ENCODE measurements around the gene PFN3. TPM values are rescaled to one million over a fixed set of nuclear protein-coding genes. Genes with fewer than 3 reads are reported as not detected.
A peak's percentile ranks its signal among the peaks of the same experiment; 100 is the strongest.

Gene PFN3
- polyA plus RNA-seq, 3 donors from 2014 or later: not detected

GRCh38 chr5:177443144-177443983, 42.9 kb upstream of the PFN3 start:
- peaks cover 12 to 16% (median 14%) of the 10 kb centered on the region in 3 donors for H3K27me3 Mint-ChIP-seq (ENCODE audit: low read depth in 3 of 3)
- H3K4me3 Mint-ChIP-seq: no peak overlapping the region
- peak overlapping the region in 4 of 6 donors; percentile 54 to 97 (median 75) for H3K27ac Mint-ChIP-seq
- no peak for DNase-seq
- no peaks in the 10 kb centered on the region for H3K9me3 Mint-ChIP-seq
- H3K4me1 Mint-ChIP-seq: peaks cover 48 to 50% of the 10 kb centered on the region in 2 donors
- peaks cover 5 to 22% (median 9%) of the 10 kb centered on the region in 3 donors for H3K36me3 Mint-ChIP-seq

- no peak for DNase-seq
- Mint-ChIP-seq H3K27me3 (ENCODE audit: low read depth in 3 of 3) (peaks cover 4 to 14% (median 12%) of the 10 kb centered on the region in 3 donors), H3K36me3 (peaks cover 9 to 31% (median 13%) of the 10 kb centered on the region in 3 donors), H3K4me1 (peaks cover 46 to 48% of the 10 kb centered on the region in 2 donors), H3K27ac (peak overlapping the region in 2 of 6 donors; percentile 21 to 61), H3K9me3 (no peaks in the 10 kb centered on the region), H3K4me3 (no peak overlapping the region)
Observed at GRCh38 chr5:177442066-177442826, 41.8 kb upstream of the PFN3 start.

GRCh38 chr5:177440990-177441780, 40.7 kb upstream of the PFN3 start:
- Mint-ChIP-seq H3K27me3 (ENCODE audit: low read depth in 3 of 3) (peaks cover 4 to 14% (median 10%) of the 10 kb centered on the region in 3 donors), H3K9me3 (no peaks in the 10 kb centered on the region), H3K4me1 (peaks cover 49 to 51% of the 10 kb centered on the region in 2 donors), H3K36me3 (peaks cover 9 to 38% (median 21%) of the 10 kb centered on the region in 3 donors), H3K4me3 (no peak overlapping the region), H3K27ac (peak overlapping the region in 2 of 6 donors; percentile 34 to 35)
- no peak for DNase-seq

- peaks cover 9 to 44% (median 21%) of the 10 kb centered on the region in 3 donors for H3K36me3 Mint-ChIP-seq
- peak overlapping the region; percentile 64 to 84 (median 70) for H3K27ac Mint-ChIP-seq
- peaks cover 0 to 6% (median 4%) of the 10 kb centered on the region in 3 donors for H3K27me3 Mint-ChIP-seq (ENCODE audit: low read depth in 3 of 3)
- H3K9me3 Mint-ChIP-seq: no peaks in the 10 kb centered on the region
- DNase-seq: no peak
- peaks cover 43 to 47% of the 10 kb centered on the region in 2 donors for H3K4me1 Mint-ChIP-seq
- no peak overlapping the region for H3K4me3 Mint-ChIP-seq
Observed at GRCh38 chr5:177440211-177440989, 39.9 kb upstream of the PFN3 start.

- no peak for DNase-seq
- Mint-ChIP-seq H3K9me3 (no peaks in the 10 kb centered on the region), H3K36me3 (peaks cover 9 to 50% (median 21%) of the 10 kb centered on the region in 3 donors), H3K27me3 (ENCODE audit: low read depth in 3 of 3) (peaks cover 0 to 1% (median 0%) of the 10 kb centered on the region in 3 donors), H3K4me3 (no peak overlapping the region), H3K4me1 (peaks cover 41 to 47% of the 10 kb centered on the region in 2 donors), H3K27ac (peak overlapping the region; percentile 64 to 84 (median 70))
Observed at GRCh38 chr5:177439518-177440053, 39.1 kb upstream of the PFN3 start.

- H3K27me3 Mint-ChIP-seq (ENCODE audit: low read depth in 3 of 3): peaks cover 0 to 3% (median 1%) of the 10 kb centered on the region in 3 donors
- peaks cover 41 to 52% of the 10 kb centered on the region in 2 donors for H3K4me1 Mint-ChIP-seq
- H3K27ac Mint-ChIP-seq: peak overlapping the region in 4 of 6 donors; percentile 34 to 84 (median 49)
- DNase-seq: no peak
- H3K9me3 Mint-ChIP-seq: no peaks in the 10 kb centered on the region
- H3K4me3 Mint-ChIP-seq: no peak overlapping the region
- peaks cover 13 to 54% (median 21%) of the 10 kb centered on the region in 3 donors for H3K36me3 Mint-ChIP-seq
Observed at GRCh38 chr5:177438468-177438867, 38.0 kb upstream of the PFN3 start.

GRCh38 chr5:177437623-177438022, 37.2 kb upstream of the PFN3 start:
- DNase-seq: no peak
- Mint-ChIP-seq H3K4me1 (peaks cover 48 to 59% of the 10 kb centered on the region in 2 donors), H3K9me3 (no peaks in the 10 kb centered on the region), H3K4me3 (no peak overlapping the region), H3K27ac (peak overlapping the region in 3 of 6 donors; percentile 48 to 57 (median 55)), H3K27me3 (ENCODE audit: low read depth in 3 of 3) (peaks cover 0 to 3% (median 1%) of the 10 kb centered on the region in 3 donors), H3K36me3 (peaks cover 13 to 54% (median 21%) of the 10 kb centered on the region in 3 donors)

- Mint-ChIP-seq H3K4me1 (peaks cover 59 to 73% of the 10 kb centered on the region in 2 donors), H3K4me3 (no peak overlapping the region), H3K27me3 (ENCODE audit: low read depth in 3 of 3) (peaks cover 4 to 9% (median 5%) of the 10 kb centered on the region in 3 donors), H3K36me3 (peaks cover 13 to 53% (median 21%) of the 10 kb centered on the region in 3 donors), H3K9me3 (no peaks in the 10 kb centered on the region), H3K27ac (peak overlapping the region in 1 of 6 donors; percentile 72)
- DNase-seq: no peak
Observed at GRCh38 chr5:177435847-177436536, 35.5 kb upstream of the PFN3 start.

- Mint-ChIP-seq H3K27ac (peak overlapping the region; percentile 22 to 83 (median 73)), H3K9me3 (no peaks in the 10 kb centered on the region), H3K4me3 (peak overlapping the region in 4 of 5 donors; percentile 53 to 73 (median 64)), H3K27me3 (ENCODE audit: low read depth in 3 of 3) (peaks cover 4 to 13% (median 5%) of the 10 kb centered on the region in 3 donors), H3K36me3 (peaks cover 13 to 49% (median 21%) of the 10 kb centered on the region in 3 donors), H3K4me1 (peaks cover 68 to 79% of the 10 kb centered on the region in 2 donors)
- peak; percentile 49 to 51 (median 50) for DNase-seq
Observed at GRCh38 chr5:177434942-177435738, 34.7 kb upstream of the PFN3 start.

- Mint-ChIP-seq H3K9me3 (no peaks in the 10 kb centered on the region), H3K36me3 (peaks cover 10 to 43% (median 14%) of the 10 kb centered on the region in 3 donors), H3K4me1 (peaks cover 69 to 79% of the 10 kb centered on the region in 2 donors), H3K27ac (peak overlapping the region; percentile 72 to 90 (median 82)), H3K27me3 (ENCODE audit: low read depth in 3 of 3) (peaks cover 4 to 16% (median 5%) of the 10 kb centered on the region in 3 donors), H3K4me3 (peak overlapping the region; percentile 55 to 75 (median 67))
- peak in 1 of 3 donors; percentile 38 for DNase-seq
Observed at GRCh38 chr5:177434437-177434836, 34.0 kb upstream of the PFN3 start.

GRCh38 chr5:177433658-177434217, 33.3 kb upstream of the PFN3 start:
- H3K27me3 Mint-ChIP-seq (ENCODE audit: low read depth in 3 of 3): peaks cover 9 to 16% (median 10%) of the 10 kb centered on the region in 3 donors
- peaks cover 9 to 38% (median 13%) of the 10 kb centered on the region in 3 donors for H3K36me3 Mint-ChIP-seq
- no peak for DNase-seq
- peak overlapping the region; percentile 71 to 90 (median 81) for H3K27ac Mint-ChIP-seq
- no peaks in the 10 kb centered on the region for H3K9me3 Mint-ChIP-seq
- H3K4me3 Mint-ChIP-seq: peak overlapping the region in 4 of 5 donors; percentile 33 to 73 (median 44)
- H3K4me1 Mint-ChIP-seq: peaks cover 73 to 79% of the 10 kb centered on the region in 2 donors
